Endothelial cell (in vitro differentiated cells): ENCODE measurements around the gene DIP2A. TPM values are rescaled to one million over a fixed set of nuclear protein-coding genes. Genes with fewer than 3 reads are reported as not detected.
"Not testable (repeated sequence)": the region's sequence is repeated elsewhere in the genome, so short reads cannot be mapped to it uniquely, and the experiment has no call there.

Source experiments
- DNase-seq: peaks from one replicate; pipeline ENCODE4 v3.0.0; 2021; ENCODE audit warnings: low spot score
- H3K27ac Mint-ChIP-seq: one replicate; pipeline ENCODE4 v1.8.0; 2021; ENCODE audit warnings: mixed read lengths, inconsistent platforms; ENCODE audit not compliant: unreplicated experiment
- H3K27me3 Mint-ChIP-seq: one replicate; pipeline ENCODE4 v1.8.0; 2021; ENCODE audit warnings: mild to moderate bottlenecking, moderate library complexity, mixed read lengths, inconsistent platforms; ENCODE audit not compliant: unreplicated experiment
- H3K36me3 Mint-ChIP-seq: one replicate; pipeline ENCODE4 v1.8.0; 2021; ENCODE audit warnings: mild to moderate bottlenecking, low read depth, mixed read lengths, inconsistent platforms; ENCODE audit not compliant: unreplicated experiment
- H3K4me1 Mint-ChIP-seq: one replicate; pipeline ENCODE4 v1.8.0; 2021; ENCODE audit warnings: mild to moderate bottlenecking, mixed read lengths, inconsistent platforms; ENCODE audit not compliant: unreplicated experiment
- H3K4me3 Mint-ChIP-seq: one replicate; pipeline ENCODE4 v1.8.0; 2021; ENCODE audit warnings: mild to moderate bottlenecking, mixed read lengths, inconsistent platforms; ENCODE audit not compliant: unreplicated experiment
- H3K9me3 Mint-ChIP-seq: one replicate; pipeline ENCODE4 v1.8.0; 2021; ENCODE audit warnings: mixed read lengths, inconsistent platforms; ENCODE audit not compliant: unreplicated experiment
- total RNA-seq: library from RNA; stranded (reverse); fragmentation: NEBNext Ultra II Directional; extraction: Animal tissue kit (Norgen Biotek cat#: 25700); gene quantifications from one replicate; pipeline ENCODE4 v1.2.1, GENCODE V29; 2021; ENCODE audit not compliant: unreplicated experiment
- TF ChIP-seq, protein P1 (sequence below): fragments of 200-600 bp; sonication (generic); IDR thresholded peaks from one replicate; pipeline ENCODE4 v1.5.0; 2021; ENCODE audit warnings: antibody characterized with exemption; ENCODE audit not compliant: unreplicated experiment

DIP2A gene
- total RNA-seq, 1 donor from 2014 or later = 80.2 TPM

DNA sequence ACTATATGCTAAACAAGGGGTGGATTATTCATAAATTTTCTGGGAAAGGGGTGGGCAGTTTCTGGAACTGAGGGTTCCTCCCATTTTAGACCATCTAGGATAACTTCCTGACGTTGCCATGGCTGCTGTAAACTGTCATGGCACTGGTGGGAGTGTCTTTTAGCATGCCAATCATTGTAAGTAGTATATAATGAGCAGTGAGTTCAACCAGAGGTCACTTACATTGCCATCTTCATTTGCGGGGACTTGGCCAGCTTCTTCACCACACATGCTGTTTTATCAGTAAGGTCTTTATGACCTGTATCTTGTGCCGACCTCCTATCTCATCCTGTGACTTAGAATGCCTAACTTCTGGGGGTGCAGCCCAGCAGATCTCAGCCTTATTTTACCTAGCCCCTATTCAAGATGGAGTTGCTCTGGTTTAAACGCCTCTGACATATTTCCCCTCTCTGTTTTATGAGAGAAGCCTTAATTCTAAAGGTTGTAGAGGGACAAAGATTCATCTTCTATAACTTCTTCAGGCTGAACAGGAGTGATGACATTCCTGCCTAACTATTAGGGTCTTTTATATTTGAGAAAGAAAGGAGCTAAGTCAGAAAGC, 60.4 kb downstream of the DIP2A start:
- H3K27ac Mint-ChIP-seq = no peak overlapping the region

DNA sequence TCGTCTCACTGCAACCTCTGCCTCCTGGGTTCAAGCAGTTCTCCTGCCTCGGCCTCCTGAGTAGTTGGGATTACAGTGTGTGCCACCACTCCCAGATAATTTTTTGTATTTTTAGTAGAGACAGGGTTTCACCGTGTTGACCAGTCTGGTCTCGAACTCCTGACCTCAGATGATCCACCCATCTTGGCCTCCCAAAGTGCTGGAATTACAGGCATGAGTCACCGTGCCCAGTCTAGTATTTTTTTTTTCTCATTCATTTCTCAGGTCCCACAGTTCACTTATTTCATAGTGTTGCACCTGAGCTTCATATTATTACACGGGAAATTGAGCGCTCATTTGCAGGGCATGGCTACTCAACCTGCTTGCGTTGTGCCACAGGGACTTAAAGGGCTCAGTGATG, 68.7 kb downstream of the DIP2A start:
- H3K27me3 Mint-ChIP-seq, H3K36me3 Mint-ChIP-seq, H3K4me3 Mint-ChIP-seq, H3K9me3 Mint-ChIP-seq, DNase-seq: not testable (repeated sequence)
- Mint-ChIP-seq H3K4me1 (peaks cover 15% of the 10 kb centered on the region), H3K27ac (peak overlapping the region; percentile 41)

More for the DNA sequence above, 60.4 kb downstream of the DIP2A start:
- TF ChIP-seq, protein P1, sequence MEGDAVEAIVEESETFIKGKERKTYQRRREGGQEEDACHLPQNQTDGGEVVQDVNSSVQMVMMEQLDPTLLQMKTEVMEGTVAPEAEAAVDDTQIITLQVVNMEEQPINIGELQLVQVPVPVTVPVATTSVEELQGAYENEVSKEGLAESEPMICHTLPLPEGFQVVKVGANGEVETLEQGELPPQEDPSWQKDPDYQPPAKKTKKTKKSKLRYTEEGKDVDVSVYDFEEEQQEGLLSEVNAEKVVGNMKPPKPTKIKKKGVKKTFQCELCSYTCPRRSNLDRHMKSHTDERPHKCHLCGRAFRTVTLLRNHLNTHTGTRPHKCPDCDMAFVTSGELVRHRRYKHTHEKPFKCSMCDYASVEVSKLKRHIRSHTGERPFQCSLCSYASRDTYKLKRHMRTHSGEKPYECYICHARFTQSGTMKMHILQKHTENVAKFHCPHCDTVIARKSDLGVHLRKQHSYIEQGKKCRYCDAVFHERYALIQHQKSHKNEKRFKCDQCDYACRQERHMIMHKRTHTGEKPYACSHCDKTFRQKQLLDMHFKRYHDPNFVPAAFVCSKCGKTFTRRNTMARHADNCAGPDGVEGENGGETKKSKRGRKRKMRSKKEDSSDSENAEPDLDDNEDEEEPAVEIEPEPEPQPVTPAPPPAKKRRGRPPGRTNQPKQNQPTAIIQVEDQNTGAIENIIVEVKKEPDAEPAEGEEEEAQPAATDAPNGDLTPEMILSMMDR = no peak
- Mint-ChIP-seq H3K36me3 (peaks cover 19% of the 10 kb centered on the region), H3K4me1 (peaks cover 18% of the 10 kb centered on the region), H3K4me3 (no peak overlapping the region), H3K27me3 (peaks cover 2% of the 10 kb centered on the region), H3K9me3 (no peaks in the 10 kb centered on the region)
- no peak for DNase-seq

DNA sequence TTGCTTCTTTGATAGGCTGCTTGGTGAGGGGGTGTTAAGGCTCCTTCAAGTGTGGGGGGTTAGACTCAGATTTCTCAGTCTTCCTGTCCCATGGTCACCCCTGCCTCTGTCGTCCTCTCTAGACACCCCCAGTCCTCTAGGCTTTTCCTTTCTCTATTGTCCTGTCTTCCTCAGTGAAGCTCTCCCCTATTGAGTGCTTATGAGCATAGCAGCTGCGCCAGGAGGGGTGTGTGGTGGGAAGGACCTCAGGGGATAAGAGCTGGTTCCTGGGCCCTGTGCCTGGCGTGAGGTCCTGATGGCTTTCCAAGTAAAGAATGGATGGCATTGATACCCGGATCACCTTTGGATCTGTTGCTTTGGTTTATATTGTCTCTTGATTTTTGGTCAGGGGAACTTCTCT, 69.1 kb downstream of the DIP2A start:
- TF ChIP-seq, protein P1 = no peak
- Mint-ChIP-seq H3K36me3 (peaks cover 10% of the 10 kb centered on the region), H3K27me3 (peaks cover 2% of the 10 kb centered on the region), H3K27ac (no peak overlapping the region), H3K4me1 (peaks cover 15% of the 10 kb centered on the region), H3K4me3 (no peak overlapping the region), H3K9me3 (no peaks in the 10 kb centered on the region)
- DNase-seq = no peak

DNA sequence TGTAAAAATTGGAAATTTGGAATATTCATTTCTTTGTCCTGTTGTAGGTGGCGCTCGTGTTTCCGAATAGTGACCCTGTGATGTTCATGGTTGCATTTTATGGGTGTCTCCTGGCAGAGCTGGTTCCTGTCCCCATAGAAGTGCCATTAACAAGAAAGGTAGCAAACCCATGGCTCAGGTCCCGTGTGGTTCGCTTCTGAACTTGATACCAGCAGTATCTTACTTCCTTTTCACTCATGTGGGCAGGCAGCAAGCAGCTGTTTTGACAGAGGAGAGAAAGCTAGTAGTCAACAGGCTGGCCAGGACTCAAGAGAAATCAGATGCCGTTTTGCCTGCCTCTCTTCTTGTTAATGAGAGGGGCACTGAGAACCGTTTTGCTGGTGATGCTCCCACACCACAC, 73.4 kb downstream of the DIP2A start:
- Mint-ChIP-seq H3K27ac (no peak overlapping the region), H3K4me3 (no peak overlapping the region), H3K36me3 (peaks cover 28% of the 10 kb centered on the region), H3K4me1 (peaks cover 7% of the 10 kb centered on the region), H3K27me3 (peaks cover 3% of the 10 kb centered on the region), H3K9me3 (no peaks in the 10 kb centered on the region)
- TF ChIP-seq, protein P1 = no peak
- no peak for DNase-seq

- Mint-ChIP-seq H3K36me3 (peaks cover 44% of the 10 kb centered on the region), H3K9me3 (no peaks in the 10 kb centered on the region), H3K27me3 (peaks cover 6% of the 10 kb centered on the region), H3K4me3 (no peak overlapping the region), H3K4me1 (peaks cover 4% of the 10 kb centered on the region), H3K27ac (no peak overlapping the region)
- DNase-seq = no peak
- TF ChIP-seq, protein P1 = no peak
Observed at GRCh38 chr21:46537026-46537425, 78.3 kb downstream of the DIP2A start.
